Ectodermal cell (in vitro differentiated cells): ENCODE data around the gene BAK1. TPM values are rescaled to one million over a fixed set of nuclear protein-coding genes. Genes with fewer than 3 reads are reported as not detected.

Source experiments
- H3K27ac ChIP-seq: 2 replicates; pipeline ENCODE4 v1.7.0; 2013; ENCODE audit warnings: mild to moderate bottlenecking, low read depth, low read length; ENCODE audit not compliant: insufficient read depth, poor library complexity, severe bottlenecking
- H3K27me3 ChIP-seq: 2 replicates; pipeline ENCODE4 v1.7.0; 2013; ENCODE audit warnings: mild to moderate bottlenecking, low read length; ENCODE audit not compliant: insufficient read depth, control insufficient read depth, poor library complexity, severe bottlenecking
- H3K36me3 ChIP-seq: one replicate; pipeline ENCODE4 v1.7.0; 2013; ENCODE audit warnings: low read length; ENCODE audit not compliant: control insufficient read depth, insufficient read depth
- H3K4me1 ChIP-seq: one replicate; pipeline ENCODE4 v1.7.0; 2013; ENCODE audit warnings: low read length; ENCODE audit not compliant: control insufficient read depth, insufficient read depth
- H3K4me3 ChIP-seq: 2 replicates; pipeline ENCODE4 v1.7.0; 2013; ENCODE audit warnings: low read depth, low read length, control low read depth; ENCODE audit not compliant: insufficient read depth
- H3K9me3 ChIP-seq: 2 replicates; pipeline ENCODE4 v1.7.0; 2013; ENCODE audit warnings: mild to moderate bottlenecking, low read length, moderate library complexity; ENCODE audit not compliant: control insufficient read depth
- WGBS, 2 experiments: methylation state at CpG; one replicate each; pipeline ENCODE4 v1.1.7; 2013; ENCODE audit warnings: missing lambda C conversion rate in 2 of 2; 5-methylcytosine and 5-hydroxymethylcytosine counted together
- polyA plus RNA-seq, 4 experiments: library from polyadenylated mRNA; stranded (reverse); fragments of 50-300 nt; gene quantifications; one replicate each; pipeline ENCODE4 v1.2.3, GENCODE V29; 2013

The BAK1 gene
- polyA plus RNA-seq (2013, experiment 1 of 4) = 40.6 TPM
- 38.3 TPM for polyA plus RNA-seq (2013, experiment 2 of 4)
- polyA plus RNA-seq (2013, experiment 3 of 4) = 31.4 TPM
- polyA plus RNA-seq (2013, experiment 4 of 4) = 31.6 TPM

GRCh38 chr6:33579828-33580714 is at the start of gene BAK1:
TSS of gene BAK1 (minus strand) at chr6:33580276. CDS start at chr6:33577604, 2,672 bp downstream.
- Histone ChIP-seq H3K27me3 (no peaks in the 10 kb centered on the region), H3K36me3 (peaks cover 3% of the 10 kb centered on the region), H3K4me3 (peak within 1 kb of the TSS; percentile 71), H3K9me3 (no peaks in the 10 kb centered on the region), H3K4me1 (peaks cover 4% of the 10 kb centered on the region), H3K27ac (no peak within 1 kb of the TSS)
- 2 to 4% methylated on average over 24 of the region's 24 CpGs for WGBS, 2 experiments

DNA sequence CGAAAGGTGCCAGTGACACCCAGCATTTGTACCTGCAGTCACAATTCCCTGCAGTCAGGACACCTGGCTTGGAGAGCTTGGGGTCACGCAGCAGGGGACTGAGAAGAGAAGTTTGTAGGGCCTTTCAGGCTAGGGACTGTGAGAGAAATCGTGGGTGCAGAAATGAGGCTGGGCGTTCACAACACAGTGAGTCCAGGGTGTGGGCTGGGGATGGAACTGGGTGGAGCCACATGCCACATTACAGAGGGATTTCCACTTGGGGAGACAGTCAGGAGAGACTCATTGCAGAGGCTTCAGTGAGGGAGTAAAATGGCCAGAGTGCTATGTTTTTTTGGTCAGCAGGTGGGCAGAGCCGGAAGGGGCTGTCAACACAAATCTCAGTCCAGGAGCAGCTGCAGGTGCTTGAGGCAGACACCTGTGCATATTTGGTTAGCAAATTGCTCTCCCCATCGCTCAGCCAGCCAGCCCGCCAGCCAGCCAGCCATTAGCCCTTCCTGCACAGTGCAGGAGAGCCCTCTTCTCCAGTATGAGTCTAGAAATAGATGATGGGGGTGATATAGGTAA is 48.4 kb upstream of the BAK1 start:
- Histone ChIP-seq H3K27ac (no peak overlapping the region), H3K27me3 (peaks cover 9% of the 10 kb centered on the region), H3K36me3 (no peaks in the 10 kb centered on the region), H3K4me1 (peaks cover 25% of the 10 kb centered on the region), H3K9me3 (no peaks in the 10 kb centered on the region), H3K4me3 (no peak overlapping the region)
- WGBS, 2 experiments = 85 to 90% methylated on average over 7 of the region's 7 CpGs

- H3K9me3 ChIP-seq = no peaks in the 10 kb centered on the region
- peaks cover 5% of the 10 kb centered on the region for H3K27me3 ChIP-seq
- WGBS, 2 experiments = 54 to 62% methylated on average over 4 to 5 of the region's 5 CpGs
- H3K27ac ChIP-seq = no peak overlapping the region
- no peaks in the 10 kb centered on the region for H3K36me3 ChIP-seq
- H3K4me1 ChIP-seq = peaks cover 25% of the 10 kb centered on the region
- no peak overlapping the region for H3K4me3 ChIP-seq
Measured at GRCh38 chr6:33627876-33628275, 47.8 kb upstream of the BAK1 start.

DNA sequence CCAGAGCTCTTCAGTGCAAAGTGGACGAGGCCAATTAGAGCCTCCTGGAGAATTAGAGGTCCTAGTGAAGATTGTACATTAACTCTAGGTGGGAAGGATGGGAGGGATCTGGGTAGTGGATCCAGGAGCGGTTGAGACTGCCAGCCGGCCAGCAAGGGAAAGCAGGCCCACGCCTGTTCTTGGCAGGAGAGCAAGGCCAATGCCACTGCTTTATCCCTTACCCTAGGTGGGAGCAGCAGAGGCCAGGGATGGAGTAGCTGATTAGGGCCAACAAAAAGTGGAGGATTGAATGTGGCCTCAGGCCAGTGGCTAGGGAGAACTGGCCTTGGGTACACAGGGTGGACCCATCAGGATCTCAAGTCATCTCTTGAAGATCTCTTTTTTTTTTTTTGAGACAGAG is 44.8 kb upstream of the BAK1 start:
- WGBS, 2 experiments = 92 to 95% methylated on average over 4 of the region's 4 CpGs
- H3K4me3 ChIP-seq = no peak overlapping the region
- H3K27me3 ChIP-seq = peaks cover 32% of the 10 kb centered on the region
- peaks cover 32% of the 10 kb centered on the region for H3K4me1 ChIP-seq
- H3K36me3 ChIP-seq = no peaks in the 10 kb centered on the region
- H3K9me3 ChIP-seq = no peaks in the 10 kb centered on the region
- no peak overlapping the region for H3K27ac ChIP-seq

DNA sequence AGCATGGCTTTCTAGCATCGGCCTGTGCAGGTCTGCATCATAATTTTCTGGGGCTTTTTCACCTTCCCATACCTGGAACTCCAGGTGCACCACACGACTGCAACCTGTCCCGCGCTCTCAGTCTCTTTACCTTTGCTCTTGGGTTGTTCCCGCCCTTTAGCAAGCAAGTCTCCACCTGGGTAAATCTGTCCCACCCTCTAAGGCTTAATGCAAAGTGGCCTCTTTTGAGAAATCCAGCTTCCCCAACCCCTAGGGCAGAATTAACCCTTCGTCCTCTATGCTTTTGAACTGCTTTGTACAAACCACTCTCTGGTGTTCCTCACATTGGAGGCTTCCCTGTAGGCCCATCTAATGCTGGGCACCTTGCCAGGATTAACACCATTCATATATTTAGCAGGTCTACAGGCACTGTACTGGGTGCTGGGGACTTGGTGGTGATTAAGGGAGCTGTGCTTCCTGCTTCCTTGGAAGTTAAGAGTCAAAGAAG is 43.9 kb upstream of the BAK1 start:
- Histone ChIP-seq H3K4me1 (peaks cover 38% of the 10 kb centered on the region), H3K27ac (no peak overlapping the region), H3K4me3 (no peak overlapping the region), H3K9me3 (no peaks in the 10 kb centered on the region), H3K27me3 (peaks cover 41% of the 10 kb centered on the region), H3K36me3 (no peaks in the 10 kb centered on the region)
- WGBS, 2 experiments = 82 to 84% methylated on average over 6 of the region's 6 CpGs

GRCh38 chr6:33622456-33623431 is 42.7 kb upstream of the BAK1 start:
- H3K36me3 ChIP-seq = no peaks in the 10 kb centered on the region
- no peak overlapping the region for H3K4me3 ChIP-seq

DNA sequence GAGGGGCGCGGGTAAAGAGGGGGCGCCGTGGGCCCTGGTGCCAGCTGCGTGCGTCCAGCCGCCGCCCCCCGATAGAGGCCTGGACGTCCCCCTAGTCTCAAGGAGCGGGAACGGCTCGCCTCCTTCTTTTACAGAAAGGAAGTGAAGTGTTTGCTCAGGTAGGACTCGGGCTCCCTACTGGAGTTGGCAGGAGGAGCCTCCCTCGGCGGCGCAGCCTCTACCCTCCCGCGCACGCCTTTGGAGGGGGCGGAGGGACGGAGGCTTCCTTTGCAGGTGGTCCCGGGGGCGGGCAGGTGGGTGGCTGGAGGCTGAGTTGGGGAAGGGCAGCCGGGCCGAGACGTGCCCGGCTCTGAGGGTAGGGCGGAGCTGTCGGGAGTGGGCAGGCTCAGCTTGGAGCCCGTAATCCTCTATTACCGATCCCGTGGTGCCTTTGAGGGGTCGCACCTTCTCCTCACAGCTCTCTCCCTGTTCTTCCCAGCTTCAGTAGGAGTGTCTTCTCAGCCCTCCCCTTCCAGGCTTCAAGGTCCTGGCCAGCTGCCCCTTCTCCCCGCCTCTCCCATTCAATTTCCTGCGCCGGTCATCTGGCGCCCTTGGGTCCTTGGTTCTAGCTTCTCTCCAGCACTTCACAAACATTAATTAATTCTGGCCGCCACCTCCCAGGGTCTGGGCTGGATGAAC is 41.8 kb upstream of the BAK1 start:
- Histone ChIP-seq H3K4me1 (peaks cover 24% of the 10 kb centered on the region), H3K27me3 (peaks cover 46% of the 10 kb centered on the region), H3K9me3 (no peaks in the 10 kb centered on the region), H3K27ac (no peak overlapping the region), H3K4me3 (peak overlapping the region; percentile 37), H3K36me3 (no peaks in the 10 kb centered on the region)
- 5 to 6% methylated on average over 39 of the region's 39 CpGs for WGBS, 2 experiments

More at GRCh38 chr6:33622456-33623431, 42.7 kb upstream of the BAK1 start:
- H3K4me1 ChIP-seq = peaks cover 28% of the 10 kb centered on the region
- H3K27ac ChIP-seq = no peak overlapping the region
- no peaks in the 10 kb centered on the region for H3K9me3 ChIP-seq
- WGBS, 2 experiments = 69 to 71% methylated on average over 12 of the region's 12 CpGs
- peaks cover 46% of the 10 kb centered on the region for H3K27me3 ChIP-seq

DNA sequence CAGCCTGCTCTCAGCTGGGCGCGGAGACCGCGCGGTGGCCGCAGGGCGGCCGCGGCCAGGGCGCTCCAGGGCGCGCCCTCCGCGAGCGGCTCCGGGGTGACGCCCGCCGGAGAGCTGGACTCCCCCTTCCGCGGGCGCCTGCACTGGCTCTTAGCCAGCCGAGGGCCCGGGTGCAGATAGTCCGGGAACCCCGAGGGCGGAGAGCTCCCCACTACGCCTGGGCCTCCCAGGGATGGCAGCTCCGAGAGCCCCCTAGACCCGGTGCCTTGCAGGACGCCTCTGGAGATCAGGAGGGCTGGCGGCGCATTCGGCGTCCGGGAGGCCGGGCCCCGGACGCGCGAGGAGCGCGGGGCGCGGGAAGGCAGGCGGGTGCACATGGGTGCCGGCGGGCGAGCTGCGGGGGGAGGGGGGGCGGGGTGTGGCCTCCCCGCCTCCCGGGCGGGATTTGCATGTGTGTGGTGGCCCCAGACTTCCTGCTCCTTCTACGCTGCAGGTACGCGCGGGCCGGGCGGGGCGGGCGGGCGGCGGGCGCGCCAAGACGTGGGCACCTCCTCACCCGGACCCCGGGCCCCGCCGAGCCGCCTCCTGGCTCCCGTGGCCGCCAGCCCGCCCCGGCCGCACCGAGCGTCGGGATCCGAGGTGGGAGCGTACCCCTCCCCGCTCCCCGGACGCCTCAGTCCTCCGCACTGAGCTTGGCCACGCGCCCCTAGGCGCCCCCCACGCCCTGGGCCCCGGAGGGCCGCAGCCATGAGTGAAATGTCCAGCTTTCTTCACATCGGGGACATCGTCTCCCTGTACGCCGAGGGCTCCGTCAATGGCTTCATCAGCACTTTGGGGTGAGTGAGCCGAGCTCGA is 41.0 kb upstream of the BAK1 start, which contains the start of gene ITPR3:
ITPR3 (plus strand) TSS at position 467 of the 855 bp plus-strand sequence; CDS start at position 748, 281 bp downstream.
- Histone ChIP-seq H3K4me3 (peak within 1 kb of the TSS; percentile 42), H3K27ac (no peak within 1 kb of the TSS), H3K4me1 (peaks cover 21% of the 10 kb centered on the region), H3K27me3 (peaks cover 46% of the 10 kb centered on the region), H3K36me3 (no peaks in the 10 kb centered on the region), H3K9me3 (no peaks in the 10 kb centered on the region)
- 0% methylated on average over 99 of the region's 99 CpGs for WGBS, 2 experiments
